ENCODE data around the gene PSMC6. TPM values are rescaled to one million over a fixed set of nuclear protein-coding genes. Genes with fewer than 3 reads are reported as not detected.
"Not testable (repeated sequence)": the region's sequence is repeated elsewhere in the genome, so short reads cannot be mapped to it uniquely, and the experiment has no call there.

Gene PSMC6
- total RNA-seq, 2 donors from 2014 or later = 61.6 to 61.9 TPM

- ATAC-seq; intact Hi-C loops (cut with DNase I, micrococcal nuclease); DNase-seq: not testable (repeated sequence)
Observed at GRCh38 chr14:52762923-52763322, 55.9 kb downstream of the PSMC6 start.

GRCh38 chr14:52767058-52767833 lies 60.2 kb downstream of the PSMC6 start:
- DNase-seq (no peak), ATAC-seq (no peak)
- intact Hi-C loops (cut with DNase I, micrococcal nuclease) = no loop called here

- no peak for ATAC-seq
Observed at GRCh38 chr14:52769887-52770286, 62.9 kb downstream of the PSMC6 start.

GRCh38 chr14:52776816-52777215 lies 69.8 kb downstream of the PSMC6 start:
- ATAC-seq (no peak), DNase-seq (no peak)
- intact Hi-C loops (cut with DNase I, micrococcal nuclease) = no loop called here

More at GRCh38 chr14:52769887-52770286, 62.9 kb downstream of the PSMC6 start:
- intact Hi-C loops (cut with DNase I, micrococcal nuclease) = no loop called here
- DNase-seq = no peak

Other genes starting within 250 kb of the PSMC6 start
- 1 to 10 TPM; 8.0 to 8.3 TPM for gene TXNDC16, start 154.7 kb upstream of the PSMC6 start, total RNA-seq
- under 1 TPM; 0.15 to 0.39 TPM for gene GPR137C, start 154.4 kb upstream of the PSMC6 start, total RNA-seq
- 10 to 100 TPM; 61.0 to 70.8 TPM for gene ERO1A, start 11.6 kb upstream of the PSMC6 start, total RNA-seq
- gene STYX, start 23.0 kb downstream of the PSMC6 start, total RNA-seq = 10 to 100 TPM in 1 of 2 donors, 1 to 10 TPM in 1; 8.5 to 10.1 TPM
- 10 to 100 TPM; 29.5 to 34.5 TPM for gene GNPNAT1, start 84.4 kb downstream of the PSMC6 start, total RNA-seq
- 10 to 100 TPM in 1 of 2 donors, 1 to 10 TPM in 1; 6.7 to 32.4 TPM for gene FERMT2, start 243.8 kb downstream of the PSMC6 start, total RNA-seq

All from left colon (tissue), 2 donors.